Type B pancreatic cell (in vitro differentiated cells): Measurements from ENCODE around the gene ZBTB20. TPM values are rescaled to one million over a fixed set of nuclear protein-coding genes. Genes with fewer than 3 reads are reported as not detected.
A peak's percentile ranks its signal among the peaks of the same experiment; 100 is the strongest.

Source experiments
- DNase-seq: peaks from one replicate; pipeline ENCODE4 v3.0.0; 2021; ENCODE audit warnings: mixed read lengths; ENCODE audit not compliant: unreplicated experiment; ENCODE audit errors: extremely low spot score
- H3K27ac Mint-ChIP-seq: 2 replicates; pipeline ENCODE4 v1.8.0; 2021; ENCODE audit warnings: mild to moderate bottlenecking, mixed read lengths
- H3K27me3 Mint-ChIP-seq: 2 replicates; pipeline ENCODE4 v1.8.0; 2021; ENCODE audit warnings: mixed read lengths
- H3K36me3 Mint-ChIP-seq: 2 replicates; pipeline ENCODE4 v1.8.0; 2021; ENCODE audit warnings: mixed read lengths
- H3K4me1 Mint-ChIP-seq: one replicate; pipeline ENCODE4 v1.8.0; 2021; ENCODE audit warnings: mixed read lengths; ENCODE audit not compliant: unreplicated experiment
- H3K4me3 Mint-ChIP-seq: 2 replicates; pipeline ENCODE4 v1.8.0; 2021; ENCODE audit warnings: mild to moderate bottlenecking, mixed read lengths
- H3K9me3 Mint-ChIP-seq: 2 replicates; pipeline ENCODE4 v1.8.0; 2021; ENCODE audit warnings: mixed read lengths
- total RNA-seq: library from RNA; stranded (reverse); gene quantifications from 2 replicates; pipeline ENCODE4 v1.2.1, GENCODE V29; 2021; ENCODE audit warnings: low replicate concordance
- TF ChIP-seq, protein P1 (sequence below): fragments of 200-600 bp; sonication (generic); conservative IDR thresholded peaks from 2 replicates; pipeline ENCODE4 v1.5.0; 2021; ENCODE audit warnings: antibody characterized with exemption, mild to moderate bottlenecking

Gene ZBTB20
- total RNA-seq, 1 donor from 2014 or later, result 14.4 TPM

GRCh38 chr3:114694251-114694650 lies 452.8 kb downstream of the ZBTB20 start:
- no peak for DNase-seq
- no peak overlapping the region for H3K27ac Mint-ChIP-seq
- H3K36me3 Mint-ChIP-seq, result peaks cover 6% of the 10 kb centered on the region
- peaks cover 15% of the 10 kb centered on the region for H3K4me1 Mint-ChIP-seq
- TF ChIP-seq, protein P1, sequence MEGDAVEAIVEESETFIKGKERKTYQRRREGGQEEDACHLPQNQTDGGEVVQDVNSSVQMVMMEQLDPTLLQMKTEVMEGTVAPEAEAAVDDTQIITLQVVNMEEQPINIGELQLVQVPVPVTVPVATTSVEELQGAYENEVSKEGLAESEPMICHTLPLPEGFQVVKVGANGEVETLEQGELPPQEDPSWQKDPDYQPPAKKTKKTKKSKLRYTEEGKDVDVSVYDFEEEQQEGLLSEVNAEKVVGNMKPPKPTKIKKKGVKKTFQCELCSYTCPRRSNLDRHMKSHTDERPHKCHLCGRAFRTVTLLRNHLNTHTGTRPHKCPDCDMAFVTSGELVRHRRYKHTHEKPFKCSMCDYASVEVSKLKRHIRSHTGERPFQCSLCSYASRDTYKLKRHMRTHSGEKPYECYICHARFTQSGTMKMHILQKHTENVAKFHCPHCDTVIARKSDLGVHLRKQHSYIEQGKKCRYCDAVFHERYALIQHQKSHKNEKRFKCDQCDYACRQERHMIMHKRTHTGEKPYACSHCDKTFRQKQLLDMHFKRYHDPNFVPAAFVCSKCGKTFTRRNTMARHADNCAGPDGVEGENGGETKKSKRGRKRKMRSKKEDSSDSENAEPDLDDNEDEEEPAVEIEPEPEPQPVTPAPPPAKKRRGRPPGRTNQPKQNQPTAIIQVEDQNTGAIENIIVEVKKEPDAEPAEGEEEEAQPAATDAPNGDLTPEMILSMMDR, result no peak
- H3K27me3 Mint-ChIP-seq, result no peaks in the 10 kb centered on the region
- H3K4me3 Mint-ChIP-seq, result no peak overlapping the region
- no peaks in the 10 kb centered on the region for H3K9me3 Mint-ChIP-seq

- H3K27ac Mint-ChIP-seq, result peak overlapping the region; percentile 23
- H3K9me3 Mint-ChIP-seq, result no peaks in the 10 kb centered on the region
- H3K4me1 Mint-ChIP-seq, result peaks cover 26% of the 10 kb centered on the region
- TF ChIP-seq, protein P1, result no peak
- H3K27me3 Mint-ChIP-seq, result no peaks in the 10 kb centered on the region
- no peak overlapping the region for H3K4me3 Mint-ChIP-seq
- no peak for DNase-seq
- H3K36me3 Mint-ChIP-seq, result peaks cover 6% of the 10 kb centered on the region
These were observed 455.2 kb downstream of the ZBTB20 start for GRCh38 chr3:114691871-114692270.

GRCh38 chr3:114690911-114691310 lies 456.2 kb downstream of the ZBTB20 start:
- DNase-seq, result no peak
- H3K4me1 Mint-ChIP-seq, result peaks cover 26% of the 10 kb centered on the region
- peaks cover 6% of the 10 kb centered on the region for H3K36me3 Mint-ChIP-seq
- H3K27ac Mint-ChIP-seq, result no peak overlapping the region
- no peaks in the 10 kb centered on the region for H3K27me3 Mint-ChIP-seq
- no peak overlapping the region for H3K4me3 Mint-ChIP-seq
- no peaks in the 10 kb centered on the region for H3K9me3 Mint-ChIP-seq
- TF ChIP-seq, protein P1, result no peak

GRCh38 chr3:114687151-114687550 lies 459.9 kb downstream of the ZBTB20 start:
- peaks cover 6% of the 10 kb centered on the region for H3K36me3 Mint-ChIP-seq
- peaks cover 20% of the 10 kb centered on the region for H3K4me1 Mint-ChIP-seq
- peaks cover 4% of the 10 kb centered on the region for H3K9me3 Mint-ChIP-seq
- TF ChIP-seq, protein P1, result no peak
- no peak for DNase-seq
- H3K4me3 Mint-ChIP-seq, result no peak overlapping the region
- no peaks in the 10 kb centered on the region for H3K27me3 Mint-ChIP-seq
- no peak overlapping the region for H3K27ac Mint-ChIP-seq

- H3K9me3 Mint-ChIP-seq, result peaks cover 4% of the 10 kb centered on the region
- H3K36me3 Mint-ChIP-seq, result peaks cover 3% of the 10 kb centered on the region
- H3K27ac Mint-ChIP-seq, result peak overlapping the region; percentile 28
- H3K4me3 Mint-ChIP-seq, result peak overlapping the region; percentile 10
- H3K27me3 Mint-ChIP-seq, result no peaks in the 10 kb centered on the region
- H3K4me1 Mint-ChIP-seq, result peaks cover 16% of the 10 kb centered on the region
- TF ChIP-seq, protein P1, result no peak
- DNase-seq, result no peak
These were observed 460.5 kb downstream of the ZBTB20 start for GRCh38 chr3:114686621-114687020.

GRCh38 chr3:114685161-114685560 lies 461.9 kb downstream of the ZBTB20 start:
- DNase-seq, result no peak
- H3K4me3 Mint-ChIP-seq, result peak overlapping the region; percentile 15
- peaks cover 3% of the 10 kb centered on the region for H3K36me3 Mint-ChIP-seq
- H3K4me1 Mint-ChIP-seq, result peaks cover 16% of the 10 kb centered on the region
- no peak overlapping the region for H3K27ac Mint-ChIP-seq
- H3K27me3 Mint-ChIP-seq, result no peaks in the 10 kb centered on the region
- TF ChIP-seq, protein P1, result no peak
- peaks cover 4% of the 10 kb centered on the region for H3K9me3 Mint-ChIP-seq
